ENCODE measurements around the gene CROCC2. TPM values are rescaled to one million over a fixed set of nuclear protein-coding genes. Genes with fewer than 3 reads are reported as not detected.

CROCC2 gene
- total and polyA plus RNA-seq, 2 of the 13 experiments (the other 11 are each of a cell fraction or from before 2014, with no cell fraction given), result not detected

DNA sequence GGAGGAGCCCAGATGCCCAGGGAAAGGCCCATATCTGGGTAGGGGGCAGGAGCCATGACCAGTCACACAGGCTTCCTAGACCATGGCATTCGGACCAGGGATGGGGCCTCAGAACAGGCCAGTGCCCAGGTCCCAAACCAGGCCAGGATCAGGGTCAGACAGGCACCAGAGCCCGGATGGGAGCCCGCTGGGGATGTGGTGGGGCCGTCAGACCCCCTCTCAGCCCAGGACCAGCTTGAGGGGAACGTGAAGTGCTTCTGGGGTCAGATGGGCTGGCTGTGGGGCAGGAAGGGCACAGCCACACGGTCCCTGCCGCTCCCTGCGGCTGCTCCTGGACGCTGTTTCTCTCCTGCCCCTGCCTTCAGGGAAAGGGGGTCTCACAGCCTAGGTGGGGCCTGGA lies 131.4 kb downstream of the CROCC2 start:
- in situ Hi-C loops (cut with HindIII; ENCODE audit: extremely low pct_ligation_motif_present, low pct_unique_long_range_greater_than_20kb), result no loop called here
- Histone ChIP-seq H3K9me3 (ENCODE audit: low read length) (no peaks in the 10 kb centered on the region), H3K27me3 (ENCODE audit: control insufficient read depth in 1 of 2, insufficient read depth in 2 of 2, low read length in 2 of 2) (peaks cover 2 to 23% of the 10 kb centered on the region in 2 experiments; a peak in 3 of 5 replicates), H3K4me2 (ENCODE audit: low read depth, low read length) (no peak overlapping the region), H3K36me3 (replicated peaks in 1 of 2; ENCODE audit: control insufficient read depth in 1 of 2, insufficient read depth in 2 of 2, low read length in 2 of 2) (no peaks in the 10 kb centered on the region), H4K20me1 (ENCODE audit: insufficient read depth, low read length) (no peaks in the 10 kb centered on the region; the same call in 1 of the 2 replicates), H2AFZ (ENCODE audit: low read length) (no peak overlapping the region), H3K27ac (ENCODE audit: extremely low read length, insufficient read depth, low read length) (no peak overlapping the region), H3K9ac (ENCODE audit: insufficient read depth, low read depth, low read length) (no peak overlapping the region), H3K4me3 (replicated peaks in 1 of 3; ENCODE audit: insufficient read depth in 1 of 3, low read depth in 2 of 3, low read length in 3 of 3) (no peak overlapping the region), H3K79me2 (ENCODE audit: insufficient read depth, low read length) (no peaks in the 10 kb centered on the region), H3K4me1 (ENCODE audit: insufficient read depth, low read length) (peaks cover 20% of the 10 kb centered on the region)
- TF ChIP-seq ZNF792 (CRISPR knock-in tag; IDR thresholded peaks at IDR 0.05) (no peak), ZNF761 (CRISPR knock-in tag; conservative IDR thresholded peaks at IDR 0.05) (no peak), ZNF773 (CRISPR knock-in tag; IDR thresholded peaks at IDR 0.05; ENCODE audit: borderline replicate concordance) (no peak), FIP1L1 (IDR thresholded peaks at IDR 0.05; ENCODE audit: borderline replicate concordance, insufficient read depth, low read depth, low read length) (no peak), GLI4 (CRISPR knock-in tag; IDR thresholded peaks at IDR 0.05; ENCODE audit: borderline replicate concordance) (no peak), RFXANK (CRISPR knock-in tag; IDR thresholded peaks at IDR 0.05) (no peak)
- TF ChIP-seq, protein P1, sequence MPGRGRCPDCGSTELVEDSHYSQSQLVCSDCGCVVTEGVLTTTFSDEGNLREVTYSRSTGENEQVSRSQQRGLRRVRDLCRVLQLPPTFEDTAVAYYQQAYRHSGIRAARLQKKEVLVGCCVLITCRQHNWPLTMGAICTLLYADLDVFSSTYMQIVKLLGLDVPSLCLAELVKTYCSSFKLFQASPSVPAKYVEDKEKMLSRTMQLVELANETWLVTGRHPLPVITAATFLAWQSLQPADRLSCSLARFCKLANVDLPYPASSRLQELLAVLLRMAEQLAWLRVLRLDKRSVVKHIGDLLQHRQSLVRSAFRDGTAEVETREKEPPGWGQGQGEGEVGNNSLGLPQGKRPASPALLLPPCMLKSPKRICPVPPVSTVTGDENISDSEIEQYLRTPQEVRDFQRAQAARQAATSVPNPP (CRISPR knock-in tag; IDR thresholded peaks at IDR 0.05), result no peak
- TF ChIP-seq, protein P2, sequence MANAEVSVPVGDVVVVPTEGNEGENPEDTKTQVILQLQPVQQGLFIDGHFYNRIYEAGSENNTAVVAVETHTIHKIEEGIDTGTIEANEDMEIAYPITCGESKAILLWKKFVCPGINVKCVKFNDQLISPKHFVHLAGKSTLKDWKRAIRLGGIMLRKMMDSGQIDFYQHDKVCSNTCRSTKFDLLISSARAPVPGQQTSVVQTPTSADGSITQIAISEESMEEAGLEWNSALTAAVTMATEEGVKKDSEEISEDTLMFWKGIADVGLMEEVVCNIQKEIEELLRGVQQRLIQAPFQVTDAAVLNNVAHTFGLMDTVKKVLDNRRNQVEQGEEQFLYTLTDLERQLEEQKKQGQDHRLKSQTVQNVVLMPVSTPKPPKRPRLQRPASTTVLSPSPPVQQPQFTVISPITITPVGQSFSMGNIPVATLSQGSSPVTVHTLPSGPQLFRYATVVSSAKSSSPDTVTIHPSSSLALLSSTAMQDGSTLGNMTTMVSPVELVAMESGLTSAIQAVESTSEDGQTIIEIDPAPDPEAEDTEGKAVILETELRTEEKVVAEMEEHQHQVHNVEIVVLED (CRISPR knock-in tag; IDR thresholded peaks at IDR 0.05; ENCODE audit: borderline replicate concordance), result no peak
- DNase-seq (ENCODE audit: low spot score), result no peak
- POLR2A ChIA-PET, result no interaction called here
- intact Hi-C loops (cut with micrococcal nuclease; ENCODE audit: unreplicated experiment), result no loop called here
- FAIRE-seq, result no peak
- CTCF ChIA-PET (ENCODE audit: low intra/inter-chr PET ratio, low total read pairs), result no interaction called here
- BruUV-seq (replicated peaks), result no TSS peak
- 27% methylated on average over 3 of the region's 9 CpGs for WGBS (ENCODE audit: low lambda C conversion rate)
- no peak for ATAC-seq

Measured in HepG2 (cell line).